Spleen (tissue), 7 donors: ENCODE results near the gene DNAJC17.

Experiments
- CTCF ChIP-seq, 11 experiments: fragments of 200-600 bp in 7 of 11; fragments of 450-650 bp in 4 of 11; sonication (generic) in 4 of 11; IDR thresholded peaks in 8 of 11; conservative IDR thresholded peaks in 3 of 11; 1 replicate in 7 of 11; 2 replicates in 4 of 11; pipeline versions ENCODE4 v1.4.0 to v1.8.0; 2016 to 2021; ENCODE audit warnings: antibody characterized with exemption in 11 of 11, inconsistent platforms in 4 of 11, mild to moderate bottlenecking in 1 of 11
- POLR2A ChIP-seq, 3 donors: fragments of 450-650 bp; IDR thresholded peaks; one replicate each; pipeline ENCODE4 v1.5.1; 2017; ENCODE audit warnings: antibody characterized with exemption in 3 of 3, mild to moderate bottlenecking in 1 of 3
- donor health status: DM: no; HTN: no; CAD: no; lungs with moderate emphysema.
- donor health status: DM: no; HTN: no; CAD: no.
- donor health status: DM: no; HTN: no; CAD: no.

DNA sequence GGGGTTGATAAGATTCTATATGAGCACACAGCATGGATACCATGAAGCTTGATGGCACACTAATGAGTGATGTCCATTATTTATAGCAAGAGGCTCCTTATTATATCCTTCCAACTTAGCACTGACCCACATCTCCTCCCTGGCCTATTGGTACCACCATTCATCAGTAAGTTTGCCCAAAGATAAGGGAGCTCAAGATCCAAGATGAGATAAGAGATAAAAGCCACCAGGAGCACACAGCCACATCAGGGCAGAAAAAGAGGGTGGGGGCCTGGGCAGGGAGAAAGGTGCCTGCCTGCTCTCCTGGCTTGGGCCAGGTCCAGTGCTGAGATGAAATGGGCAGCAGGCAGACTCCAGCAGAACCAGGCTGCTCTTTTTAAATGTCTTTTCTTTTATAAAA is 25.6 kb upstream of the DNAJC17 start:
- TF ChIP-seq CTCF (IDR thresholded peaks at IDR 0.05 in 8 of 11, conservative IDR thresholded peaks at IDR 0.05 in 3 of 11): no peak
- TF ChIP-seq POLR2A (IDR thresholded peaks at IDR 0.05): no peak
